ENCODE results near the gene GUCY2F.

GRCh38 chrX:109362101-109362500 lies 119.8 kb downstream of the GUCY2F start:
- TF ChIP-seq, protein P1, sequence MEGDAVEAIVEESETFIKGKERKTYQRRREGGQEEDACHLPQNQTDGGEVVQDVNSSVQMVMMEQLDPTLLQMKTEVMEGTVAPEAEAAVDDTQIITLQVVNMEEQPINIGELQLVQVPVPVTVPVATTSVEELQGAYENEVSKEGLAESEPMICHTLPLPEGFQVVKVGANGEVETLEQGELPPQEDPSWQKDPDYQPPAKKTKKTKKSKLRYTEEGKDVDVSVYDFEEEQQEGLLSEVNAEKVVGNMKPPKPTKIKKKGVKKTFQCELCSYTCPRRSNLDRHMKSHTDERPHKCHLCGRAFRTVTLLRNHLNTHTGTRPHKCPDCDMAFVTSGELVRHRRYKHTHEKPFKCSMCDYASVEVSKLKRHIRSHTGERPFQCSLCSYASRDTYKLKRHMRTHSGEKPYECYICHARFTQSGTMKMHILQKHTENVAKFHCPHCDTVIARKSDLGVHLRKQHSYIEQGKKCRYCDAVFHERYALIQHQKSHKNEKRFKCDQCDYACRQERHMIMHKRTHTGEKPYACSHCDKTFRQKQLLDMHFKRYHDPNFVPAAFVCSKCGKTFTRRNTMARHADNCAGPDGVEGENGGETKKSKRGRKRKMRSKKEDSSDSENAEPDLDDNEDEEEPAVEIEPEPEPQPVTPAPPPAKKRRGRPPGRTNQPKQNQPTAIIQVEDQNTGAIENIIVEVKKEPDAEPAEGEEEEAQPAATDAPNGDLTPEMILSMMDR (conservative IDR thresholded peaks at IDR 0.05; ENCODE audit: low read length) = no peak
- TF ChIP-seq EZH2phosphoT487 (IDR thresholded peaks at IDR 0.05; ENCODE audit: borderline replicate concordance) = no peak

Data from Loucy (cell line).